K562 (cell line): Measurements from ENCODE around the gene RPTOR. TPM values are rescaled to one million over a fixed set of nuclear protein-coding genes. Genes with fewer than 3 reads are reported as not detected.

Experiments used
- ATAC-seq: fragments of 200-7000 bp; cut with Tn5 transposase; 3 replicates; pipeline ENCODE4 v1.9.1; 2020; ENCODE audit warnings: moderate library complexity
- BruUV-seq: library from RNA; stranded (reverse); fragments of 400-500 nt; replicated peaks from 2 replicates; lab custom pipeline; 2021; lab: Mats Ljungman, UMichigan
- CTCF ChIA-PET: fragments of 300-600 bp; formaldehyde crosslinking; extraction: SDS; loops from one replicate; lab custom pipeline; 2021; ENCODE audit warnings: low intra/inter-chr PET ratio; lab: Yijun Ruan, JAX
- POLR2A ChIA-PET: fragments of 300-600, 350-650 bp; sonication (Branson Sonifier 250); formaldehyde crosslinking; extraction: SDS; loops from one replicate; lab custom pipeline; 2021; ENCODE audit warnings: antibody characterized with exemption, inconsistent platforms; lab: Yijun Ruan, JAX
- DNase-seq, 4 experiments: peaks; one replicate each; pipeline versions ENCODE4 v3.0.0 to v3.0.0-alpha.2; 2011 to 2018; ENCODE audit warnings: low spot score in 3 of 4, mixed read lengths in 3 of 4; ENCODE audit errors: extremely low read depth in 1 of 4
- FAIRE-seq: peaks from 2 replicates; lab custom pipeline; 2011; peaks lifted over from hg19 to GRCh38; lab: Jason Lieb, UNC
- H2AFZ ChIP-seq: 2 replicates; pipeline ENCODE4 v1.6.0; 2011; ENCODE audit warnings: low read depth, low read length, control low read depth, inconsistent platforms
- H3K27ac ChIP-seq: fragments of 200-600 bp; 3 replicates; pipeline ENCODE4 v1.8.0; 2011; ENCODE audit warnings: low read depth, mild to moderate bottlenecking, control low read depth, inconsistent platforms, low read length, moderate library complexity, mixed read lengths; ENCODE audit errors: extremely low read depth
- H3K27me3 ChIP-seq, 2 experiments: fragments of 300-600 bp in 1 of 2; 2 replicates in 1 of 2; 3 replicates in 1 of 2; pipeline versions ENCODE4 v1.6.0 to v1.8.0; 2011; ENCODE audit warnings: inconsistent platforms in 2 of 2, low read length in 2 of 2, mild to moderate bottlenecking in 1 of 2, mixed read lengths in 1 of 2, moderate library complexity in 1 of 2; ENCODE audit not compliant: control insufficient read depth in 2 of 2, insufficient read depth in 2 of 2
- H3K36me3 ChIP-seq: fragments of 300-600 bp; 3 replicates; pipeline ENCODE4 v1.8.0; 2011; ENCODE audit warnings: mild to moderate bottlenecking, low read length, inconsistent platforms; ENCODE audit not compliant: control insufficient read depth, insufficient read depth
- H3K4me1 ChIP-seq, 2 experiments: fragments of 200-600 bp in 1 of 2; replicated peaks in 1 of 2; 2 replicates in 1 of 2; 3 replicates in 1 of 2; pipeline versions ENCODE4 v1.5.1 to v1.8.0; 2011; ENCODE audit warnings: inconsistent platforms in 2 of 2, low read length in 2 of 2, mild to moderate bottlenecking in 1 of 2, mixed read lengths in 1 of 2, moderate library complexity in 1 of 2; ENCODE audit not compliant: control insufficient read depth in 2 of 2, insufficient read depth in 2 of 2
- H3K4me2 ChIP-seq: 2 replicates; pipeline ENCODE4 v1.6.1; 2011; ENCODE audit warnings: low read length, control low read depth, inconsistent platforms, mixed read lengths; ENCODE audit not compliant: insufficient read depth
- H3K4me3 ChIP-seq: fragments of 200-600 bp; sonication (generic), shearing (Covaris generic); 2 replicates; pipeline ENCODE4 v1.5.1; 2016; ENCODE audit warnings: control low read depth, inconsistent platforms
- H3K79me2 ChIP-seq: fragments of 200-600 bp; 3 replicates; pipeline ENCODE4 v1.8.0; 2011; ENCODE audit warnings: low read length, inconsistent platforms; ENCODE audit not compliant: control insufficient read depth, insufficient read depth
- H3K9ac ChIP-seq, 2 experiments: 2 replicates each; pipeline versions ENCODE4 v1.6.0 to v1.6.1; 2011; ENCODE audit warnings: low read depth in 2 of 2, low read length in 2 of 2, control low read depth in 1 of 2, inconsistent platforms in 1 of 2, mild to moderate bottlenecking in 1 of 2, mixed read lengths in 1 of 2; ENCODE audit not compliant: insufficient read depth in 1 of 2
- H3K9me1 ChIP-seq: one replicate; pipeline ENCODE4 v1.6.0; 2011; ENCODE audit warnings: inconsistent platforms, mild to moderate bottlenecking, low read length, moderate library complexity; ENCODE audit not compliant: control insufficient read depth, insufficient read depth
- H3K9me3 ChIP-seq: replicated peaks from 2 replicates; pipeline ENCODE4 v1.5.1; 2011; ENCODE audit warnings: low read depth, low read length, inconsistent platforms; ENCODE audit not compliant: control insufficient read depth, insufficient read depth
- H4K20me1 ChIP-seq: replicated peaks from 2 replicates; pipeline ENCODE4 v1.6.1; 2011; ENCODE audit warnings: low read length, inconsistent platforms, mixed read lengths; ENCODE audit not compliant: control insufficient read depth, insufficient read depth
- MIER1 ChIP-seq: fragments of 450-650 bp; IDR thresholded peaks from 2 replicates; pipeline ENCODE4 v1.6.1; 2016; ENCODE audit warnings: antibody characterized with exemption, mild to moderate bottlenecking, low read depth
- TAF9B ChIP-seq: fragments of 450-650 bp; IDR thresholded peaks from 2 replicates; pipeline ENCODE4 v1.6.1; 2018; ENCODE audit warnings: mild to moderate bottlenecking; ENCODE audit not compliant: partially characterized antibody
- ZBTB33 ChIP-seq: sonication (generic); formaldehyde crosslinking; IDR thresholded peaks from 2 replicates; pipeline ENCODE4 v1.8.1; 2023; ENCODE audit warnings: mild to moderate bottlenecking, missing genetic modification reagents
- ZNF696 ChIP-seq: fragments of 250-450 bp; sonication (Bioruptor Pico); conservative IDR thresholded peaks from 2 replicates; pipeline ENCODE4 v1.4.0; 2020; ENCODE audit warnings: mild to moderate bottlenecking, moderate library complexity
- WGBS: fragments of 100-300 bp; shearing (Covaris generic); methylation state at CpG from one replicate; pipeline ENCODE4 v1.1.6; 2016; ENCODE audit warnings: low coverage, mixed read lengths; ENCODE audit not compliant: insufficient coverage; ENCODE audit errors: missing lambda C conversion rate; 5-methylcytosine and 5-hydroxymethylcytosine counted together
- in situ Hi-C: fragments of 300-500 bp; cut with MboI; formaldehyde crosslinking; loops from 4 replicates; pipeline ENCODE4 v1.15.0; 2018; ENCODE audit warnings: inconsistent platforms, mixed read lengths
- intact Hi-C: fragments of 100-400 bp; cut with micrococcal nuclease; formaldehyde crosslinking; loops from 2 replicates; pipeline ENCODE4 v1.14.2; 2022
- polyA plus RNA-seq, 8 experiments: library from polyadenylated mRNA; depleted of rRNA in 4 of 8; stranded (reverse) in 5 of 8; unstranded in 3 of 8; fragments of >200 nt; fragmentation: Nextera tagmentation in 2 of 8; fragmentation: Illumina TruSeq in 1 of 8; extraction: Ambion mirVana in 2 of 8; extraction: Trizol in 1 of 8; gene quantifications; 2 replicates each; pipeline versions ENCODE4 v1.2.1 to v1.2.3, GENCODE V29; 2011 to 2014; ENCODE audit warnings: inconsistent platforms in 1 of 8, missing spikeins in 1 of 8
- total RNA-seq, 7 experiments: library from RNA; depleted of rRNA in 6 of 7; stranded (reverse); fragments of >200 nt in 6 of 7; fragmentation: Illumina TruSeq in 2 of 7; extraction: Trizol in 2 of 7; gene quantifications; 2 replicates each; pipeline versions ENCODE4 v1.2.1 to v1.2.3, GENCODE V29; 2011 to 2021; ENCODE audit warnings: low replicate concordance in 1 of 7

The RPTOR gene
- total and polyA plus RNA-seq, 9 of the 15 experiments (the other 6 are each of a cell fraction or from before 2014, with no cell fraction given) = 0.24 to 54.1 (median 10.2) TPM

GRCh38 chr17:80640366-80641084, 95.9 kb downstream of the RPTOR start:
- intact Hi-C loops = no loop called here
- no peak for ATAC-seq

More at GRCh38 chr17:80640366-80641084, 95.9 kb downstream of the RPTOR start:
- whole genome bisulfite sequencing = 88% methylated on average over 10 of the region's 19 CpGs
- Histone ChIP-seq H3K27ac (no peak overlapping the region), H3K4me2 (no peak overlapping the region), H4K20me1 (peaks cover 4% of the 10 kb centered on the region; the same call in 1 of the 2 replicates), H3K9me1 (no peaks in the 10 kb centered on the region), H3K36me3 (peaks cover 9% of the 10 kb centered on the region; the same call in 1 of the 3 replicates), H3K4me1 (peaks cover 3 to 18% of the 10 kb centered on the region in 2 experiments; a peak in 3 of 5 replicates), H3K79me2 (peaks cover 37% of the 10 kb centered on the region), H3K27me3 (no peaks in the 10 kb centered on the region), H2AFZ (no peak overlapping the region), H3K9me3 (no peaks in the 10 kb centered on the region), H3K4me3 (no peak overlapping the region), H3K9ac (no peak overlapping the region)
- no peak for TF ChIP-seq MIER1
- peak; percentile 88 for TF ChIP-seq ZBTB33
- TF ChIP-seq TAF9B = no peak
- no peak for TF ChIP-seq ZNF696 (CRISPR knock-in tag)
- no TSS peak for BruUV-seq
- in situ Hi-C loops = no loop called here
- ChIA-PET POLR2A (interaction anchor here (0.6 to 0.8 kb wide), 4 partner anchors 12 to 689 kb away, joined by 3 to 4 read pairs (median 3); no protein-coding TSS in a partner anchor), CTCF (interaction anchor here (0.5 to 0.6 kb wide), 2 partner anchors 84 to 631 kb away, joined by 3 read pairs; no protein-coding TSS in a partner anchor)
- FAIRE-seq (no peak), DNase-seq (no peak)
